ENCODE measurements around the gene NUP214.

NUP214 gene

GRCh38 chr9:131125288-131126058 lies at the start of gene NUP214:
Gene NUP214 (plus strand): TSS chr9:131125586. CDS start chr9:131125705, 119 bp downstream.
- no peak for TF ChIP-seq CTCF (IDR thresholded peaks at IDR 0.05)
- H3K9me3 Mint-ChIP-seq: no peaks in the 10 kb centered on the region
- H3K27me3 Mint-ChIP-seq (ENCODE audit: low read depth, poor library complexity): no peaks in the 10 kb centered on the region
- DNase-seq: peak; percentile 100
- peak within 1 kb of the TSS; percentile 99 for H3K4me3 Mint-ChIP-seq
- H3K4me1 Mint-ChIP-seq: peaks cover 26% of the 10 kb centered on the region
- H3K36me3 Mint-ChIP-seq (ENCODE audit: low read depth): peaks cover 37% of the 10 kb centered on the region
- H3K27ac Mint-ChIP-seq: peak within 1 kb of the TSS; percentile 100

- no peaks in the 10 kb centered on the region for H3K36me3 Mint-ChIP-seq (ENCODE audit: low read depth)
- H3K9me3 Mint-ChIP-seq: no peaks in the 10 kb centered on the region
- peak overlapping the region; percentile 26 for H3K27ac Mint-ChIP-seq
- H3K27me3 Mint-ChIP-seq (ENCODE audit: low read depth, poor library complexity): peaks cover 4% of the 10 kb centered on the region
- TF ChIP-seq CTCF (IDR thresholded peaks at IDR 0.05): no peak
- no peak for DNase-seq
- no peak overlapping the region for H3K4me3 Mint-ChIP-seq
- no peaks in the 10 kb centered on the region for H3K4me1 Mint-ChIP-seq
Measured at GRCh38 chr9:131076347-131077195, 48.8 kb upstream of the NUP214 start.

GRCh38 chr9:131078427-131079366 lies 46.7 kb upstream of the NUP214 start:
- Mint-ChIP-seq H3K4me3 (no peak overlapping the region), H3K36me3 (ENCODE audit: low read depth) (no peaks in the 10 kb centered on the region), H3K27me3 (ENCODE audit: low read depth, poor library complexity) (peaks cover 5% of the 10 kb centered on the region)

GRCh38 chr9:131080589-131080988 lies 44.8 kb upstream of the NUP214 start:
- Mint-ChIP-seq H3K27ac (no peak overlapping the region), H3K4me3 (no peak overlapping the region), H3K4me1 (peaks cover 11% of the 10 kb centered on the region), H3K9me3 (no peaks in the 10 kb centered on the region), H3K36me3 (ENCODE audit: low read depth) (no peaks in the 10 kb centered on the region), H3K27me3 (ENCODE audit: low read depth, poor library complexity) (peaks cover 5% of the 10 kb centered on the region)
- no peak for DNase-seq
- TF ChIP-seq CTCF (IDR thresholded peaks at IDR 0.05): no peak

More at GRCh38 chr9:131078427-131079366, 46.7 kb upstream of the NUP214 start:
- peaks cover 4% of the 10 kb centered on the region for H3K4me1 Mint-ChIP-seq
- no peaks in the 10 kb centered on the region for H3K9me3 Mint-ChIP-seq
- TF ChIP-seq CTCF (IDR thresholded peaks at IDR 0.05): no peak
- no peak for DNase-seq
- no peak overlapping the region for H3K27ac Mint-ChIP-seq

- no peaks in the 10 kb centered on the region for H3K9me3 Mint-ChIP-seq
- no peaks in the 10 kb centered on the region for H3K36me3 Mint-ChIP-seq (ENCODE audit: low read depth)
- TF ChIP-seq CTCF (IDR thresholded peaks at IDR 0.05): no peak
- no peak for DNase-seq
- peaks cover 11% of the 10 kb centered on the region for H3K4me1 Mint-ChIP-seq
- peaks cover 5% of the 10 kb centered on the region for H3K27me3 Mint-ChIP-seq (ENCODE audit: low read depth, poor library complexity)
- H3K4me3 Mint-ChIP-seq: no peak overlapping the region
- H3K27ac Mint-ChIP-seq: no peak overlapping the region
Measured at GRCh38 chr9:131081868-131082267, 43.5 kb upstream of the NUP214 start.

Measured in nephron progenitor cell (in vitro differentiated cells).